Measurements from ENCODE around the gene RPL7L1. TPM values are rescaled to one million over a fixed set of nuclear protein-coding genes. Genes with fewer than 3 reads are reported as not detected.

RPL7L1 gene
- total RNA-seq, 1 donor from 2014 or later: 129 TPM

Other genes starting within 250 kb of the RPL7L1 start
- 3.4 TPM for gene PRPH2, start 157.0 kb upstream of the RPL7L1 start, total RNA-seq
- gene TBCC, start 133.5 kb upstream of the RPL7L1 start, total RNA-seq: 42.8 TPM
- gene BICRAL, start 97.6 kb upstream of the RPL7L1 start, total RNA-seq: 21.6 TPM
- not detected for gene PTCRA, start 36.4 kb downstream of the RPL7L1 start, total RNA-seq
- 18.2 TPM for gene CNPY3, start 49.9 kb downstream of the RPL7L1 start, total RNA-seq
- 0.74 TPM for gene GNMT, start 81.1 kb downstream of the RPL7L1 start, total RNA-seq
- gene PEX6, start 99.6 kb downstream of the RPL7L1 start, total RNA-seq: 15.7 TPM
- gene PPP2R5D, start 105.0 kb downstream of the RPL7L1 start, total RNA-seq: 33.9 TPM
- 27.5 TPM for gene MEA1, start 134.3 kb downstream of the RPL7L1 start, total RNA-seq
- gene KLHDC3, start 134.6 kb downstream of the RPL7L1 start, total RNA-seq: 97.4 TPM
- 35.9 TPM for gene RRP36, start 142.0 kb downstream of the RPL7L1 start, total RNA-seq
- gene CUL7, start 174.2 kb downstream of the RPL7L1 start, total RNA-seq: 12.8 TPM
- 8.4 TPM for gene MRPL2, start 179.8 kb downstream of the RPL7L1 start, total RNA-seq
- gene KLC4, start 180.0 kb downstream of the RPL7L1 start, total RNA-seq: 18.4 TPM
- 17.9 TPM for gene PTK7, start 196.7 kb downstream of the RPL7L1 start, total RNA-seq

Data from temporal lobe (tissue), 1 donor.